Tibial nerve (tissue), 4 donors: ENCODE results near the gene HDAC6.

Experiments
- CTCF ChIP-seq, 5 experiments: fragments of 200-600 bp in 3 of 5; fragments of 450-650 bp in 2 of 5; sonication (generic) in 3 of 5; IDR thresholded peaks; one replicate each; pipeline ENCODE4 v1.5.1; 2016 to 2019; ENCODE audit warnings: antibody characterized with exemption in 5 of 5, mild to moderate bottlenecking in 3 of 5, moderate library complexity in 2 of 5
- EP300 ChIP-seq, 2 donors: sonication (generic); formaldehyde crosslinking; IDR thresholded peaks; one replicate each; pipeline ENCODE4 v1.6.1; 2017; ENCODE audit warnings: antibody characterized with exemption in 2 of 2, mild to moderate bottlenecking in 1 of 2

GRCh38 chrX:48794340-48794910 lies 7.4 kb upstream of the HDAC6 start:
- TF ChIP-seq CTCF (IDR thresholded peaks at IDR 0.05) (no peak), EP300 (IDR thresholded peaks at IDR 0.05) (no peak)
